Body of pancreas (tissue), 4 donors: ENCODE results near the gene IKZF2.

Experiments used
- CTCF ChIP-seq, 7 experiments: fragments of 450-650 bp in 4 of 7; fragments of 200-600 bp in 3 of 7; sonication (generic) in 3 of 7; IDR thresholded peaks; one replicate each; pipeline ENCODE4 v1.5.1; 2016 to 2019; ENCODE audit warnings: antibody characterized with exemption in 7 of 7
- POLR2A ChIP-seq, 3 donors: fragments of 450-650 bp; IDR thresholded peaks; one replicate each; pipeline ENCODE4 v1.6.1; 2016; ENCODE audit warnings: antibody characterized with exemption in 3 of 3, mild to moderate bottlenecking in 2 of 3

DNA sequence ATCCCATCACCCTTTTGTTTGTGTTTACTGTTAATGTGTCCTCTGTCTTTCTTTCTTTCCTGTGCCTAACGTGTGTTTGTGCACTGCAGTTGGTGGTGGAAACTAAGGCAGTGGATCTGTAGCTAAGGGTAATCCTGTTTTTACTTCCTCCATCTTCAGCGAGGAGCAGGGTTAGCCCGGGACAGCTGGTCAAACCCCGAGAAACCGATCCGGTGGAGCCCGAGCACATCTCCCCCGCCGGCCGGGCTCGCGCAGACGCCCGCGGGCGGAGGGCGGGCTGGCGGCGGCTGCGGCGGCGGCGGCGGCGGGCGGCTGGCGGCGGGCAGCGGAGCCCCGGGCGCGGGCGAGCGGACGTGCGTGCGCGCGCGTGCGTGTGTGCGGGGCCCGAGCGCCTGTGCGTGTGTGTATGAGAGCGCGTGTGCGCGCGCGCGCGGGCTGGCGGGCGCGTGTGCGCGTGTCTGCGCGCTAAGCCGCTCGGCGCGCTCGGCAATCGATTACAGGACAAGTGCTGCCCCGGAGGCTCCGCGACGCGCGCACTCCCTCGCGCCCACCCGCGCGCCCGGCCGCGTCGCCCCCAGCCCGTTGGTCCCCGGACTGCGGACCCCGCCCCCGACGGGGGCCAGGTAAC, at the start of gene IKZF2:
- TF ChIP-seq CTCF (IDR thresholded peaks at IDR 0.05) = peak in 1 of 7 experiments; percentile 9
- TF ChIP-seq POLR2A (IDR thresholded peaks at IDR 0.05) = peak in 2 of 3 donors; percentile 63 to 73
